GM18868 (cell line): Measurements from ENCODE around the gene MSRB1.

Source experiments
- ATAC-seq: cut with Tn5 transposase; IDR thresholded peaks from one replicate; pipeline ENCODE4 v1.9.1; 2021; ENCODE audit warnings: mild to moderate bottlenecking, moderate library complexity; ENCODE audit not compliant: unreplicated experiment

Gene MSRB1

GRCh38 chr16:1918351-1919326, 24.4 kb downstream of the MSRB1 start, which contains the start of gene HS3ST6:
HS3ST6 (minus strand) TSS chr16:1918415; CDS start chr16:1918323, 92 bp downstream.
- no peak for ATAC-seq

GRCh38 chr16:1917665-1918350, 25.2 kb downstream of the MSRB1 start:
- no peak for ATAC-seq

- no peak for ATAC-seq
Measured at GRCh38 chr16:1917056-1917664, 25.8 kb downstream of the MSRB1 start.

GRCh38 chr16:1916640-1916990, 26.4 kb downstream of the MSRB1 start:
- ATAC-seq = no peak

GRCh38 chr16:1915732-1916639, 27.0 kb downstream of the MSRB1 start:
- no peak for ATAC-seq

- ATAC-seq = no peak
Measured at GRCh38 chr16:1914988-1915387, 28.0 kb downstream of the MSRB1 start.

- ATAC-seq = no peak
Measured at GRCh38 chr16:1914084-1914608, 28.9 kb downstream of the MSRB1 start.

GRCh38 chr16:1913327-1914083, 29.5 kb downstream of the MSRB1 start:
- no peak for ATAC-seq

GRCh38 chr16:1912215-1912543, 30.8 kb downstream of the MSRB1 start:
- no peak for ATAC-seq

GRCh38 chr16:1911467-1912214, 31.4 kb downstream of the MSRB1 start:
- no peak for ATAC-seq

- no peak for ATAC-seq
Measured at GRCh38 chr16:1909561-1910231, 33.3 kb downstream of the MSRB1 start.

GRCh38 chr16:1908983-1909382, 34.0 kb downstream of the MSRB1 start:
- no peak for ATAC-seq

- ATAC-seq = no peak
Measured at GRCh38 chr16:1908184-1908583, 34.8 kb downstream of the MSRB1 start.

GRCh38 chr16:1907226-1907860, 35.7 kb downstream of the MSRB1 start:
- no peak for ATAC-seq

GRCh38 chr16:1906846-1907165, 36.2 kb downstream of the MSRB1 start:
- ATAC-seq = no peak

- ATAC-seq = no peak
Measured at GRCh38 chr16:1906055-1906845, 36.7 kb downstream of the MSRB1 start.
